Measurements from ENCODE around the gene NADSYN1.

GRCh38 chr11:71450507-71450906 is 2.5 kb upstream of the NADSYN1 start:
- TF ChIP-seq CTCF (IDR thresholded peaks at IDR 0.05; ENCODE audit: borderline replicate concordance, extremely low read depth, low read length, poor library complexity, severe bottlenecking) (no peak), EZH2 (IDR thresholded peaks at IDR 0.05; ENCODE audit: borderline replicate concordance, low read depth, low read length, severe bottlenecking) (no peak)

All from DND-41 (cell line).